ENCODE results near the gene TFDP1. TPM values are rescaled to one million over a fixed set of nuclear protein-coding genes. Genes with fewer than 3 reads are reported as not detected.
A peak's percentile ranks its signal among the peaks of the same experiment; 100 is the strongest.
"Not testable (repeated sequence)": the region's sequence is repeated elsewhere in the genome, so short reads cannot be mapped to it uniquely, and the experiment has no call there.

Gene TFDP1
- polyA plus RNA-seq, 1 of the 3 experiments (the other 2 are of a cell fraction), result 76.7 TPM

DNA sequence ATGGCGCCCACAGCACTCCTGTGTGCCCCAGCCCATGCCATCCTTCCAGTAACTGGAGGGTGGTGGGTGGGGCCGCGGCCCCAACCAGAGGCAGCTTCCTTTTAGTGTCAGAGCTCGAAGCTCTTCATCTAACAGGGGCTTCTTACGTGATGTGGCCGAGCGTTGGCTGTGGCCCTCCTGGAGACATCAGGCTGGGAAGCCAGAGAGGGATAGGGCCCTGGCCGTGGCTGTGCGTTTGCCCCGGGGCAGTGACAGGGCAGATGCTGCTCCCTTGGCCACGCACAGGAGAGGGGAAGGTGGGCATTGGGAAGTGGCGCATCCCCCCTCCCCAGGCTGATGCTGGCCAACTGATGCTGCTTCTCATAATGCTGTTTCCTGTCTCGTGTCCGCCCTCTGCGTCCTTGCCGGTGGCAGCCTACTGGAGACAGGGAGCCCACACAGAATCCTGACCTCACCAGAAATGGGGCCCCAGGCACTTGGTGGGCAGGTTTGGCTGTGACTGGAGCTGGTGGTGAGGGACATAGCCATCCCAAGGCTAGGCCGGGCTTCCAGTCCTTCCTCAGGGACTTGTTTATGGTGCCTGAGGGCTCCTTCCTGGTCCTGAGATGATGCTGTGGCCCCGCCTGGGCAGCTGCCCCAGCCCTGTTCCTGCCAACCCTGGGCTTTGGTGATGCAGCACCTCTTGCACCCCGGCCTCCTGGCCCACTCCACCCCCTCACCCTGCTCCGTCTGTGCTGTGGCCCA, 39.1 kb downstream of the TFDP1 start (continued):
- no peak for TF ChIP-seq SIN3A (IDR thresholded peaks at IDR 0.05; ENCODE audit: borderline replicate concordance, low read depth, low read length)

GRCh38 chr13:113624235-113624587, 39.7 kb downstream of the TFDP1 start:
- no peaks in the 10 kb centered on the region for H3K27me3 ChIP-seq (ENCODE audit: insufficient read depth)
- H3K9me2 ChIP-seq, result no peaks in the 10 kb centered on the region
- no peaks in the 10 kb centered on the region for H3K9me3 ChIP-seq
- H2AFZ ChIP-seq (ENCODE audit: low read depth), result no peak overlapping the region
- peaks cover 20% of the 10 kb centered on the region for H3K79me2 ChIP-seq (ENCODE audit: insufficient read depth)
- H3K27ac ChIP-seq (ENCODE audit: low read depth in 2 of 2, low read length in 1 of 2), result no peak overlapping the region
- no peak for TF ChIP-seq EZH2phosphoT487 (IDR thresholded peaks at IDR 0.05; ENCODE audit: borderline replicate concordance, low read depth)
- TF ChIP-seq JUND (IDR thresholded peaks at IDR 0.05), result no peak
- POLR2A ChIA-PET, result no interaction called here
- CTCF ChIA-PET, result interaction anchor here (1.7 kb wide), 1 partner anchor 100 kb away, joined by 5 read pairs; no protein-coding TSS in a partner anchor
- H3K4me3 ChIP-seq (ENCODE audit: low read depth in 2 of 2, low read length in 1 of 2), result no peak overlapping the region
- H3K4me2 ChIP-seq, result no peak overlapping the region
- DNase-seq, result no peak
- H3K9ac ChIP-seq, result no peak overlapping the region
- H3K4me1 ChIP-seq (ENCODE audit: control insufficient read depth in 1 of 2, insufficient read depth in 2 of 2, low read depth in 1 of 2, low read length in 1 of 2), result peaks cover 9 to 15% of the 10 kb centered on the region in 2 experiments; a peak in 3 of 4 replicates
- 97% methylated on average over 6 of the region's 9 CpGs for WGBS (ENCODE audit: low lambda C conversion rate)
- peaks cover 4 to 8% of the 10 kb centered on the region in 2 experiments for H3K36me3 ChIP-seq (replicated peaks in 1 of 2; ENCODE audit: control insufficient read depth in 1 of 2, insufficient read depth in 2 of 2, low read length in 1 of 2)
- peaks cover 49% of the 10 kb centered on the region for H4K20me1 ChIP-seq (ENCODE audit: insufficient read depth)
- peaks cover 17% of the 10 kb centered on the region for H3F3A ChIP-seq (replicated peaks; ENCODE audit: insufficient read depth)

DNA sequence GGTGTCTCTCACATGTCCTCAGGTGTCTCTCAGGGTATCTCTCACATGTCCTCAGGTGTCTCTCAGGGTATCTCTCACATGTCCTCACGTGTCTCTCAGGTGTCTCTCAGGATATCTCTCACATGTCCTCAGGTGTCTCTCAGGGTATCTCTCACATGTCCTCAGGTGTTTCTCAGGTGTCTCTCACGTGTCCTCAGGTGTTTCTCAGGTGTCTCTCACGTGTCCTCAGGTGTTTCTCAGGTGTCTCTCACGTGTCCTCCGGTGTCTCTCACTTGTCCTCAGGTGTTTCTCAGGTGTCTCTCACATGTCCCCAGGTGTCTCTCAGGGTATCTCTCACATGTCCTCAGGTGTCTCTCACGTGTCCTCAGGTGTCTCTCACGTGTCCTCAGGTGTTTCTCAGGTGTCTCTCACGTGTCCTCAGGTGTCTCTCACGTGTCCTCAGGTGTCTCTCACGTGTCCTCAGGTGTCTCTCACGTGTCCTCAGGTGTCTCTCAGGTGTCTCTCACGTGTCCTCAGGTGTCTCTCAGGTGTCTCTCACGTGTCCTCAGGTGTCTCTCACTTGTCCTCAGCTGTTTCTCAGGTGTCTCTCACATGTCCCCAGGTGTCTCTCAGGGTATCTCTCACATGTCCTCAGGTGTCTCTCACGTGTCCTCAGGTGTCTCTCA, 40.2 kb downstream of the TFDP1 start:
- DNase-seq; POLR2A ChIA-PET; H3K4me2 ChIP-seq; H2AFZ ChIP-seq (ENCODE audit: low read depth); H3K27me3 ChIP-seq (ENCODE audit: insufficient read depth); CTCF ChIA-PET; H3K9me3 ChIP-seq; H3K9me2 ChIP-seq; H3K4me3 ChIP-seq (ENCODE audit: low read depth in 2 of 2, low read length in 1 of 2); H3K9ac ChIP-seq; H3K27ac ChIP-seq (ENCODE audit: low read depth in 2 of 2, low read length in 1 of 2): not testable (repeated sequence)
- H3K79me2 ChIP-seq (ENCODE audit: insufficient read depth), result peaks cover 22% of the 10 kb centered on the region
- 90% methylated on average over 14 of the region's 14 CpGs for WGBS (ENCODE audit: low lambda C conversion rate)
- H4K20me1 ChIP-seq (ENCODE audit: insufficient read depth), result peaks cover 55% of the 10 kb centered on the region
- peaks cover 17% of the 10 kb centered on the region for H3F3A ChIP-seq (replicated peaks; ENCODE audit: insufficient read depth)
- H3K4me1 ChIP-seq (ENCODE audit: control insufficient read depth in 1 of 2, insufficient read depth in 2 of 2, low read depth in 1 of 2, low read length in 1 of 2), result peaks cover 9 to 11% of the 10 kb centered on the region in 2 experiments; a peak in 3 of 4 replicates
- peaks cover 4 to 10% of the 10 kb centered on the region in 2 experiments for H3K36me3 ChIP-seq (replicated peaks in 1 of 2; ENCODE audit: control insufficient read depth in 1 of 2, insufficient read depth in 2 of 2, low read length in 1 of 2)

GRCh38 chr13:113625965-113626721, 41.6 kb downstream of the TFDP1 start:
- Histone ChIP-seq H3K4me1 (ENCODE audit: control insufficient read depth in 1 of 2, insufficient read depth in 2 of 2, low read depth in 1 of 2, low read length in 1 of 2) (peaks cover under 1 to 9% of the 10 kb centered on the region in 2 experiments; a peak in 2 of 4 replicates), H3K36me3 (replicated peaks in 1 of 2; ENCODE audit: control insufficient read depth in 1 of 2, insufficient read depth in 2 of 2, low read length in 1 of 2) (peaks cover 4 to 20% of the 10 kb centered on the region in 2 experiments), H2AFZ (ENCODE audit: low read depth) (no peak overlapping the region), H3K9me3 (no peaks in the 10 kb centered on the region), H3K9ac (no peak overlapping the region), H4K20me1 (ENCODE audit: insufficient read depth) (peaks cover 55% of the 10 kb centered on the region), H3K9me2 (no peaks in the 10 kb centered on the region), H3K4me2 (peak overlapping the region; percentile 73), H3F3A (replicated peaks; ENCODE audit: insufficient read depth) (peaks cover 17% of the 10 kb centered on the region), H3K4me3 (ENCODE audit: low read depth in 2 of 2, low read length in 1 of 2) (no peak overlapping the region), H3K79me2 (ENCODE audit: insufficient read depth) (peaks cover 23% of the 10 kb centered on the region), H3K27me3 (ENCODE audit: insufficient read depth) (no peaks in the 10 kb centered on the region), H3K27ac (ENCODE audit: low read depth in 2 of 2, low read length in 1 of 2) (peak overlapping the region in 1 of 2 experiments; percentile 34; a peak in 1 of 4 replicates)
- ChIA-PET CTCF (no interaction called here), POLR2A (no interaction called here)
- DNase-seq, result no peak
- TF ChIP-seq EP300 (IDR thresholded peaks at IDR 0.05; ENCODE audit: borderline replicate concordance in 1 of 2, low read depth in 1 of 2, low read length in 1 of 2) (no peak), RAD21 (IDR thresholded peaks at IDR 0.05; ENCODE audit: low read length) (no peak)
- WGBS (ENCODE audit: low lambda C conversion rate), result 90% methylated on average over 23 of the region's 24 CpGs

Data from SK-N-SH (cell line).